Activated CD4-positive, alpha-beta T cell treated with anti-CD3 and anti-CD28 coated beads for 24 hours (primary cell): ENCODE data around the gene NDUFAF3.

Source experiments
- DNase-seq, 2 donors: peaks; one replicate each; pipeline ENCODE4 v3.0.0-alpha.2; 2020; ENCODE audit warnings: low read depth in 2 of 2

The NDUFAF3 gene

DNA sequence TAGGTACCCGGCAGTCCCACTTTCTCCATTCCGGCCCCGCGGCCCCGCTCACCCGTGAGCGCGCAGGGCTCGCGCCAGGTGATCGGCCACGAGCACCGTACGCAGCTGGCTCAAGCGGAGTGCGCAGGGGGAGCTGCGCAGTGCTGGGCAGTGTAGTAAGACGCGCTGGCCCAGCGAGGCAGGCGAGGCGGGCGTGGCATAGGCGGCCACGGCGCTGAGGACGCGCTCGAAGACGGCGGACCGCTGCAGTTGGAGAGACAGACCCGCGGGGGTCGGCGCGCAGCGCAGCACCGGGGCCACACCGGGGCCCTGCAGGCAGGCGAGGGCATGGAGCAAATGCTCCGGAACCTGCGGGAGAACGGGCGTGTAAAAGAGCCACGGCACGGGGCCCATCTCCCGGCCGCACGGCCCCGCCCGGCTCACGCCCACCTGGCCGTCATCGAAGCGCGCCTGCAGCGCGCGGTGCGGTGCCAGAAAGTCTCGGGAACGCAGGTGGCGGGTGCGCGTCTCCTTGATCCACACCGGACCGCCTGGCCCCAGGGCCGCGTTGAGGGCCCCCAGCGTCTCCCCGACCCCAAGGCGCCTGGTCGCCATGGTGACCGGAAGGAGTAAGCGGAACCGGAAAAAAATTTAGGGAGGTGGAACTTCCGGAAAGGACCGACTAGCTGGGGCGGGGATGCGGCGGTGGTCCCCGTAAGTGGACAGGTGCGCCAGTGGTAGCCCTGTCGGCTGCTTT is 3.8 kb upstream of the NDUFAF3 start, which contains the start of gene DALRD3:
Gene DALRD3, minus strand, starts transcription at position 610 of the 736 bp plus-strand sequence. Its CDS starts 16 bp downstream, at position 594.
- DNase-seq: peak in 1 of 2 donors; percentile 47

DNA sequence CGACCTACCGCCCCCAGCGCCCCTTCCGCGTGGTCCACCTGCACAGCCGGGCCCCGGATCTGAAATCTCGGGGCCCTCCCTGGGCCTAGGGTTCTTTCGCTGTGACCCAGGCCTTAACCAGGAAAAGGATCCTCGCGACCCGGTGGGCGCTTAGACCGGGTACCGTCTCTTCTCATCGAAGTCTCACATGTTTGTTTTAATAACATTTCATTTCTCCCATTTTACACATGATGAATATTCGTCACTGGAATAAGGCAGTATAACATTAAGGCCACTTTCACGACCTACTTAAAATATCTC is 3.3 kb upstream of the NDUFAF3 start:
- no peak for DNase-seq

DNA sequence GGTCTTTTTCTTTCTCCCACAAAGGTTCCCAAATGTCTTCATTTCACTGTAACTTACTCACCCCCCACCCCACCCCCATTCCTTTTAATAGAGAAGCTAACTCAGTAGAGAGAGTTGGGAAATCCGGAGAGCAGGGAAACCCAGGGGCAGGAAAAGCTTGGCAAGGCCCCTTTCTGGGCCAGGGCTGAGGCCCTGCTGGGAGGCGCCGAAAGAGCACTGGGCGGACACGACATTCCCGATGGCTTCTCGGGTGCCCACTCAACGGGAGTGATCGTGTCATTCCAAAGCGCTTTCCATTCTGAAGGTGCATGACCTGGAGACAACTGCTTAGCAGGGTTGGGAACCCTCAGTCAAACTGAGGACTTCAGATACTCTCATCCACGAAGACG is 2.0 kb upstream of the NDUFAF3 start:
- DNase-seq: no peak

DNA sequence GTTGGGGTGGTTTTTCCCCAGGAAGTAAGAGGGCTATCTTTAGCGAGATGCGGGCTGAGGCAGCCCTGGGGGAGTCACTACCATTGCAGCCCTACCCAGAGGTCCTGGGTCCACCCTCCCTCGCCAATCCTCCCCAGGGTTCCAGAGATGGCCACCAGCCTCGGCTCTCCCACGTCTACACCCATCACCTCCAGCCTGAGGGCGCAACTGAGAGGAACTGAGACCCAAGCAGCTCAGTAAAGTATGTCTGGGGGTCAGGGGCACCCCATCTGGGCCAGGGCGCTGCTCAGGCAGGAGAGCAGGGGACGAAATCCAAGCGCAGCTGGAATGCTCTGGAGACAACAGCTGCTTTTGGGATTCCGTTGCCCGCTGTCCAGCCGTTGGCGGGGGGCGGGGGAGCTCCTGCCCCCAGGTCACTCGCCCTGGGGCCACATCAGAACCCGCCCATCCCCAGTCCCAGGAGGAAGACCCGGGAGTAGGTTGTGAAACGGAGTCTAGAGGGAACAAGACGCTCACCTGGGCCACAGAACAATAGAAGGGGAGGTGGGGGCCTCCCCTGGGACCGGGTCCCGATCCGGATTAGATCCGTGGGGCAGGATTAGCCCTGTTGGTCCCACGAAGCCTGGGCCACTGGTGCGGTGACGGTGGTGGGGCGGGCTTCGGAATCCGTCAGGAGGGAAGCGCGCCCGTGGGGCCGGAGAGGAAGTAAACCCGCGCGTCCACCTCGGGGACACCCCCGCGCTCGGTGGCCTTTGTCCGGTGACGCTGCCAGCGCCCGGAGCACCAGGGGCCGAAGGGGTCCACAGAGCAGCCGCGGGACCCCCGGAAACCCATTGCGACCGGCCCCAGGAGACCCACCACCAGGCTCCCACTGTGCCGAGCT is 1.4 kb upstream of the NDUFAF3 start:
- no peak for DNase-seq

DNA sequence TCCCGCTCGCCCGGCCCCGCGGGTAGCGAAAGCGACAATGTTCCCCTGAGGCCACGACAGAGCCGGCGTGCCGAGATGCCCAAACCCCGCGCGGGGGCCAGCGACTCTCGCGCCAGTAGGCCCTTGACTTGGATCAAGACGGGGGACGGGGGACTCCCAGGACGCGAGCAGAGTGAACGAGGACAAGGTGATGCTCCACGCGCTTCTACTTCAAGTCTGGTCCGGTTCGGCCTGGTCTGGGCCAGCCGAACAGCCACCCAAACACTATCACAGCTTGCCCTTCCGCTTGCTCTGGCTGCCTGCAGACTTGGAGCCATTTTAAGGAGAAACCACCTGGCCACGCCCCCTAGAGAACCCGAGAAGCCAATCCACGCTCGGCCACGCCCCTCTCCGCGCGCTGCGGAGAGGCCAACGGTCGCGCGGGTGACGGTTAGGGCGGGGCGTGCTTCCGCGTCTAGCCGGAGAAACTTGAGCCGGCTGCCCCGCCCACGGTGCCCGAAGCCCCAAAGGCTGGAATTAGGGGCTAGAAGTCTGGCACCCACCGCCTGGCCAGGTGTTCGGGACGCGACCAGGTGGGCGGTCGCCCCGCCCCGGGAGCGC is 608 bp upstream of the NDUFAF3 start:
- DNase-seq: peak; percentile 99

DNA sequence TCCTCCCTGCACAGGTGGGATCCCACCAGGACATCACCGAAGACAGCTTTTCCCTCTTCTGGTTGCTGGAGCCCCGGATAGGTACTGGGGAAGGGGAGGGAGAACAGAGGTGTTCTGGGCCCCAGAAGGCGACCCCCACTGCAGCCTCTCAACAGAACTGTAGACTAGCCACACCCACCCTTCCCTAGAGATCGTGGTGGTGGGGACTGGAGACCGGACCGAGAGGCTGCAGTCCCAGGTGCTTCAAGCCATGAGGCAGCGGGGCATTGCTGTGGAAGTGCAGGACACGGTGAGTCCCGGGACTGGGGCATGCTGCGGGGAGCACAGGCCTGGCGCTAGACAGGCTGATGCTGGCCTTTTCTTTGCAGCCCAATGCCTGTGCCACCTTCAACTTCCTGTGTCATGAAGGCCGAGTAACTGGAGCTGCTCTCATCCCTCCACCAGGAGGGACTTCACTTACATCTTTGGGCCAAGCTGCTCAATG is 809 bp downstream of the NDUFAF3 start:
- no peak for DNase-seq

DNA sequence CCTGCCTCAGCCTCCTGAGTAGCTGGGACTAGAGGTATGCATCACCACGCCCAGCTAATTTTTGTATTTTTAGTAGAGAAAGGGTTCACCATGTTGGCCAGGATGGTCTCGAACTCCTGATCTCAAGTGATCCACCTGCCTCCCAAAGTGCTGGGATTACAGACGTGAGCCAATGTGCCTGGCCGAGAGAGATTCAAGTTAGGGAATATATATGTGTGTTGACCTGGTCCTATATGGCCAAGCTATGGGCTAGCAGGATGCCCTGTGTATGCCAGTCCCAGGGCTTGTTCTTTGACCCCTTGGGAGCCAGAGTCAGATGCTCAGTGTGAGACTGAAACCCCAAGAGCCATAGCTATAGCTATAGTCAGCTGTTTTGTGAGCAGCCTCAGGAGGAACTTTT is 1.9 kb downstream of the NDUFAF3 start:
- DNase-seq: no peak

DNA sequence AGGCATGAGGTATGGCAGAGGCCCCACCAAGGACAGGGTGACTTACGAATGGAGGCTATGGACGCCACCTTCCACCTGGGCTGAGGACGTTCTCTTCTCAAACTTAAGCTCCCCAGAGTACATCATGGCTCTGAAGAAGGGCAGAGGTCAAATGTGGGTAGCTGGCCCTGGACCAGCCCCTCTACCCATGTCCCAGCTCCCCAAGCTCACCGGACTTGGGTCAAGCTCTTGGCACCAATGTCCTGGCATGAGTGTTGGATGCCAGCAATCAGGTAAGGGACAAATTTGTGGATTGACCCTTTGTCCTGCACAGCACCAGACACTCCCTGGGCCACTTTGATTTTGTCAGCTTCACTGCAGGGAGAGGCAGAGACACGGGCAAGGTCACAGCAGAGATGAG is 2.5 kb downstream of the NDUFAF3 start:
- DNase-seq: no peak

DNA sequence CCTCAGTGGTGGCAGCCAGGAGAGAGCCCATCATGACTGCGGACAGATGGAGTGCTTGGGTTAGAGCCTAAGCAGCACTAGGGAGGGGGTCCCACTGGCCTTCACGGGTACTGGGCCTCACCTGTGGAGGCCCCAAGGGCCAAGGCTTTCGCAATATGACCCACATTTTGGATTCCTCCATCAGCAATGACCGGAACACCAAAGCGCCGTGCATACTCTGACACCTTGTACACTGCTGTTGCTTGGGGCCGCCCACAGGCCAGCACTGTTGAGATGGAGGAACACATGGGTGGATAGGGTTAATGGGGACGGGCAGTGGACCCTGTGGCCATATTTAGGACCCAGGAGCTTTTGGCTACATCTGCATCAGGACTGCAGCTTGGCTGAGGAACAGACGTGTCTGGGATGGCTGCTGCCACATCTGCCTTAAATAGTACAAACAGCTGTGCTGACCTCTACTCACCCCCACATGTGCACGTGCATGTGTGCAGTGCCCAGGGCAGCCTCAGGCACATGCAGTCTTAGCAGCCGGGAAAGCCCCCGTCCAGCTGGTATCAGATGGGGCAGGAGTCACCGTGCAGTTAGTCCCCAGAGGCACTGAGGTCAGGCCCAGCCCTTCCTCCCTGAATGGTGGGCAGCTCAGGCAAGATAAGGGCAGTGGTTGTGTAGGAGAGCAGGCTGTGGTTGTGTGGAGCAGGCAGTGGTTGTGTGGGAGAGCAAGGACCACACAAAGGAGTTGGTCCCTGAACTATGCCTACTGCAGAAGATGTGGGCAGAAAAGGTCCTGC is 3.3 kb downstream of the NDUFAF3 start:
- no peak for DNase-seq

DNA sequence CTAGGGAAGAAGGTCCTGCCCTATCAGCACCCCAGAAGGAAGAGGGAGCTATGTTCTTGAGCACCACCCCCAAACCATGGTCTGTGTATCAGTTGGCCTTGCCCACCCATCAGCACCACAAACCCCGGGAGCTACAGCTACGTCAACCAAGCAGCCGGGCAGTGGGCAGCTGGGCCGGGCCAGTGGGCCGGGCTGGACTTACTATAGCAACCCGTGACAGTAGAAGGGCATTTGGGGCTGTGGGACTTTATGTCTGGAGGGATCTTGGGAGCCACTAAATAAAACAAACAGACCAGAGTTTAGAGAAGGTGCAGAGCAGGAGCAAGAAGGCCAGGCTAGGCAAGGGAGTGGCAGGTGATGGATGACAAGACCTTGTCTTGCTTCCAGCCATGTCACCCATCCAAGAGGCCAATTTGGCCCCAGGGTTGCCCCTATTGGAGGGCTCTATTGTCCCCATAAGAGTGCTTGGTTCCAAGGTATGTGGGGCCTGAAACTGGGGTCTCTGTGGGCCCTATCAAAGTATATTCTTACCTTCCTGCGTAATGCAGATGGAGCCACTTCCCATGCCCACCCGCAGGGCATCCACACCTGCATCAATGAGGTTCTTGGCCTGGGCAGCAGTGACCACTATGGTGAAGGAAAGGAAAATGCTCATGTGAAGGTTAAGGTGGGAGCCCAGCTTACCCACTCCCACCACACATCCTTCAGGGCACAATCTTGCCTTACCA is 4.0 kb downstream of the NDUFAF3 start:
- DNase-seq: no peak

DNA sequence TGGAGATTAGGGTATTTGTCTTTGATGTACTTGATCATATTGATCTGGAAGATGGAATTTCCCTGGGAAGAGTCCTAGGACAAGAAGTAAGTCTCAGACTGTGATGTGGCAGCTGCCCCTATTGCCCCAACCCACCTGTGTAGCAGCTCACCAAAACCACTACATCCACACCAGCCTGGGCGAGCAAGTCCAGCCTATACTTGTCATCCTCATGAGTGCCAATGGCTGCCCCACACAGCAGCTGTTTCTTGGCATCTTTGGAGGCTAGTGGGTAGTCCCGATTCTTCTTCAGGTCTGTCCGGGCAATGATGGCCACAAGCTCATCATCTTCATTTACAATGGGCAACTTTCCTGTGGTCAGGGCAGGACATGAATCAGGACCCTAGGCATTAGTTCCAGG is 4.6 kb downstream of the NDUFAF3 start:
- DNase-seq: no peak

DNA sequence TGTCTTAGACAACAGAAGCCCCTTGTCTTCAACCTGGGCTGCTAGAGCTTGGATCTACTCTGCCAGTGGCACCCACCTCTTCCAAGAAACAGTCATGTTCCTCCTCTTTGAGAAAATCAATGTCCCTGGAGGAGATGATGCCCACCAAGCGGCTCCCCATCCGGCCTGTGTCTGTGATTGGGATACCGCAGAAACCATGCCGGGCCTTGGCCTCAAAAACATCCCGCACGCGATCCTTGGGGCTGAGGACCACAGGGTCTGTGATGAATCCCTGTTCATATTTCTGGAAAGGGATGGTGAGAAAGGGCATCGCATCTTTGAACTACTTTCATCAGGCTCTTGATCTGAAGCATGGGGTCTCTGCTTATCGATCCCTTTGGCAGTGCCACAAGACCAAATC is 5.7 kb downstream of the NDUFAF3 start:
- DNase-seq: no peak

DNA sequence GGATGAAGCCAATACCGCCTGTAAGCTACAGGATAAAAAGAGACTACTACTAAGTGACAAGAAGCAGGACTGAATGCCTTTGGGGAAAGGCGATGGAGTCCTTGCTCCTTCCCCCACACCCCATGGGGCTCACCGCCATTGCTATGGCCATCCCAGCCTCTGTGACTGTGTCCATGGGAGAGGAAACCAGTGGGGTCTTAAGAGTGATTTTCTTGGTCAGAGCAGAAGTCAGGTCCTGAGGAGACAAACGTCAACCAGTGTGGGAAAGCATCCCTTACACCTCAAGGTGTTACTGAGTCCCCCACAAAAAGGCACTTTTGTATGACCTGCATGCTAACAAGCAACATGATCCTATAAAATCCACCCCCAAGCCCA is 6.4 kb downstream of the NDUFAF3 start:
- DNase-seq: no peak

DNA sequence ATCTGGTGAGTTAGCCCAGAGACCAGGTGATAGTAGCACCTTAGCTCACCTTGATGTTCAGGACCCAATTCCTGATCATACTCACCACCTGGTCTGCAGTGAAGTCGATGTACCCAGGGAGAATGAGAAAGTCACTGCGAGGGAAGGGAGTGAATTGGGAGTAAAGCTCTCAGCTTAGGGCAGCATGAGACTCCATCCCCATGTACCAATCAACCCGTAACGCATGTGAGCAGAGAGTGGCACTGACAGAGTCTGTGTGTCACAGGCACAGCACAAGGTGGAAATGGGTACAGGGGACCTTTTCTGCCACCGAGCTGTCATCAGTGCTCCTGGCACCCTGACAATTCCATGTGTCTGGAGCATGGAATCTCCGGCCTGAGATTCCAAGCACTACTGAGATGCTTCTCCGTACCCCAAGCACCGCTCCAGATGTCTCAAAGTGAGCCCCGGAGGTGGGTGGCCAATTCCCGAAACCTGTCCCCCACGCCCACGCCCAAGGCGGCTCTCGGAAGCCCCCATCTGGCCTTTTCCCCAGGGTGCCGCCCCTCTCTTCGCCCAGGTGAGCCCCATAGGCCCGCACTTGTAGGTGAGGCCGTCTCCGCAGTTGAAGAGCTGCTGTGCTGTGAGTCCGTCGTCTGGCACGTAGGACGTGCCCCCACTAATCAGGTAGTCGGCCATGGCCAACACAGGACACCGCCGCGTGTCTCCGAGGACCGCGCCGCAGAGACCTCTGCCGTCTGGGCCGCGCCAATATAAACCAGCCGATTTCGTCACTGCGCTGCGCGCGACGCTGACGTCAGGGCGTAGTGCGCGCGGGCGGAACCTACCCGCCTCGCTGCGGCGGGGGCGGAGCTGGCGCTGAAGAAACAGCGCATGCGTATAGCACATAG is 7.0 kb downstream of the NDUFAF3 start, which contains the start of gene IMPDH2:
Gene IMPDH2, minus strand, starts transcription at position 726 of the 890 bp plus-strand sequence. Its CDS starts 48 bp downstream, at position 678.
- peak; percentile 89 to 90 for DNase-seq

DNA sequence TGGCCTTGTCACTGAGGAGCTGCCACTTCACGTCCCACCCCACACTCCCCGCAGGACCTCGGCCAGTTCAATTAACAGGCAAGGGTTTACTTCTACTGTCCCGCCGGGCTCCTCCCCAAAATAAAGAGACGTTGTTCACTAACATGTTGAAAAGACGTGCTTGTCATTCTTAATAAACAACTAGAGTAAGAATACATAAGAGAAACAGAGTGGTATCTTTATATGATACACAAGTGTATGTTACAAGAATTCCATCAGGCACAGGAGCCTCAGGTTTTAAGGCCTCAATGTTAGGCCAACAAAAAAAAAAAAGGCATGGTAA is 7.6 kb downstream of the NDUFAF3 start:
- no peak for DNase-seq

DNA sequence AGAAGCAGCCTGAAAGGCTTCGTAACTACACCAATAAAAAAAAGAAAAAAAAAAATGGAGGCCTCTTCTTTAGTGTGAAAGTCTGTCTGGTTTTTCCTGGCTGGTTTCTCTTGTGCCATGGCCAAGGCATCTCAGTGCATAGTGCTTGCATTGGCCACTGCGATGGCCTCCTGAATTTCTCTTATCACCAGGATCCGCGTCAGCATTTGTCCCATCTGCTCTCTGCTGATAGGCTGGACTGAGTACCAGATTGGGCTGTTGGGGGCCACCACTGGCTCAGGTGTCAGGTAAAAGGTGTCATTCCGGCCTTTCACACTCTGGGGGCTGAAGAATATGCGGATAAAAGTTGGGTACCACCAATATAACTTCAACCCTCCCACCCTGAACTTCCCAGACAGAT is 8.4 kb downstream of the NDUFAF3 start:
- no peak for DNase-seq

DNA sequence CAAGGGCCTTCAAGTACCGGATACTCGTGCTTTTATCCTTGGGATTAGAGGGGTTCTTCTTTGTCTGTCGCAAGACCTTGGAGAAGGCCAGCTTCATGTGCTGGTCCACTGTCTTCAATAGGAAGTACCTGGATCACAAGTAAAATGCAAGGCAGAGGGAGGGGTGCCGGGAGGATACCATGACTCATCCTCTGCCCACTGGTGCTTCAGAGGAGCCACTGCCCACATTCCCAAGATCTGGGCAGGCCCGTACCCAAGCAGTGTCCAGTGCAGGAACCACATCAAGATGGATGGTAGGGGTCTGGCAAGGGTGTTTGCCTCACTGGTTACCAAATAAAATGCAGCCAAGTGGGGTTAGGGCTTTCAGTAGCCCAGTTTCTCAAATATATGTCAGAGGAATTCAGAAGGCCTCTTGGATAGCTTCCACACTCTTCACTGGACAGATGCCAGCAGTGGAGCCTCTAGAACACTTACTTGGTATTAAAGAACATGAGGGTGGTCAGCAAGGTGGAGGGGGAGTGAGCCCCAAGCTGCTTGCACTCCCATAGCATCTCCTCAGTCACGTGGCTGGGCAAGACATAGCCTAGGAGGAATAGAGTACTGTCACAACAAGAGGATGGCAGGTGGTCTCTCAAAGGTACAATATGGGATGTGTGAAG is 10.9 kb downstream of the NDUFAF3 start:
- no peak for DNase-seq

DNA sequence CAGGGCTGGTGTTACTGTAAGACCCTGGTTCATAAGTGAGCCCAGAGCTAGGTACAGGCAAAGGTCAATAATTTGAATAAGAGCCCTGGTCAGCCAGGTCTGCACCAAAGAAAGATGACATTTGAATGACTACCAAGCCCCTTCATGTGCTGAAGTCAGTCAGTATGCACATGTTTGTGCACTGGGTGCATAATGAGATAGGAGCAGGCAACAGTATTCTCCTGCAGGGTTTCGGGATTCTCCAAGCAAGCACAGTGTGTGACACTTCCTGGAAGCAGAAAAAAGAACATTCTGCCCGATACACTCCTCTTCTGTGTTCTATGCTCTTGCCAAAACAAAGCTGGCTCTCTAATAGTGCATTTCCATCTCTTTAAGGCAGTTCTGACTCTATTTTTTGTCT is 12.7 kb downstream of the NDUFAF3 start:
- no peak for DNase-seq

DNA sequence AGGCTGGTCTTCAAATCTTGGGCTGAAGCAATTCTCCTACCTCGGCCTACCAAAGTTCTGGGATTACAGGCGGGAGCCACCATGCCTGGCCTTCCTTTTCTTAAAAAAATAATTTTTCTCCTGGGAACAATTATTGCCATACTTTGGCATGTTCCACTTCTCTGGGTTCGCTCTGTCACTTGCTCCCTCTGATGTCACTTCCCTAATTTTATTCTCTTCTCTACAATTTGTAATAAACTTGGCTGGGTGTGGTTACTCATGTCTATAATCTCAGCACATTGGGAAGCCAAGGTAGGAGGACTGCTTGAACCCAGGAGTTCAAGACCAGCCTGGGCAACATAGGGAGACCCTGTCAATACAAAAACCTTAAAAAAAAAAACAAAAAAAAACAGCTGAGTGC is 13.4 kb downstream of the NDUFAF3 start:
- no peak for DNase-seq

DNA sequence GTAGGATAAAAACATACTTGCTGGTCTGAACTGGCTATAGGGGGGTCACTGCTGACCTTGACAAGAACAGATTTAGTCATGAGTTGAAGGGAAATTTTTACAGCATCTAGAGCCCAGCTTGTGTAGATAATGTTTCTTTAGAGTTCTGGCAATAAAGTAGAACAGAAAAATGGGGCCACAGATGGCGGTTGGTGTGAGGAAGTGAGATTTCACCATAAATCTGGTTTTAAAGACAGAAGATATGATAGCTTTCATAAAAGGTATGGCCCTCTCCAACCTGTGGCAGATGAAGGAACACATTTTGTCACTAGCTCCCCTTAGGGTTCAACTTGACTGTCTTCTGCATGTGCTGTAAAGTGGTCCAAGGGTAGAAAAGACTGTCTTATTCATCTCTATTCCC is 31.6 kb downstream of the NDUFAF3 start:
- no peak for DNase-seq
